Measurements from ENCODE around the gene ARHGAP23. TPM values are rescaled to one million over a fixed set of nuclear protein-coding genes. Genes with fewer than 3 reads are reported as not detected.

Gene ARHGAP23
- total RNA-seq, 4 donors from 2014 or later: 13.0 to 40.8 (median 24.6) TPM

- WGBS, 2 donors: 75 to 100% methylated on average over 3 to 4 of the region's 6 CpGs
- H3K27ac ChIP-seq: no peak overlapping the region
- H3K4me1 ChIP-seq: peaks cover 0 to 16% of the 10 kb centered on the region in 2 donors
Observed at GRCh38 chr17:38458521-38458920, 30.3 kb downstream of the ARHGAP23 start.

GRCh38 chr17:38459567-38459966 lies 31.3 kb downstream of the ARHGAP23 start:
- WGBS, 2 donors: 77 to 93% methylated on average over 4 to 5 of the region's 6 CpGs
- DNase-seq: no peak
- Histone ChIP-seq H3K9me3 (no peaks in the 10 kb centered on the region), H3K27me3 (no peaks in the 10 kb centered on the region), H3K27ac (no peak overlapping the region), H3K4me3 (replicated peaks in 1 of 3) (no peak overlapping the region), H3K36me3 (no peaks in the 10 kb centered on the region), H3K4me1 (peaks cover 5 to 20% of the 10 kb centered on the region in 2 donors)
- intact Hi-C loops (cut with DNase I): no loop called here
- TF ChIP-seq POLR2A (IDR thresholded peaks at IDR 0.05) (no peak), CTCF (IDR thresholded peaks at IDR 0.05) (no peak)

More at GRCh38 chr17:38458521-38458920, 30.3 kb downstream of the ARHGAP23 start:
- Histone ChIP-seq H3K9me3 (no peaks in the 10 kb centered on the region), H3K27me3 (no peaks in the 10 kb centered on the region), H3K36me3 (no peaks in the 10 kb centered on the region), H3K4me3 (replicated peaks in 1 of 3) (no peak overlapping the region)
- intact Hi-C loops (cut with DNase I): no loop called here
- TF ChIP-seq CTCF (IDR thresholded peaks at IDR 0.05) (no peak), POLR2A (IDR thresholded peaks at IDR 0.05) (no peak)
- no peak for DNase-seq

GRCh38 chr17:38460082-38460715 lies 31.9 kb downstream of the ARHGAP23 start:
- WGBS, 2 donors: 79 to 84% methylated on average over 10 to 12 of the region's 12 CpGs
- TF ChIP-seq POLR2A (IDR thresholded peaks at IDR 0.05) (no peak), CTCF (IDR thresholded peaks at IDR 0.05) (no peak)

GRCh38 chr17:38460716-38461630 lies 32.7 kb downstream of the ARHGAP23 start:
- H3K27ac ChIP-seq: no peak overlapping the region
- no peak overlapping the region for H3K4me3 ChIP-seq (replicated peaks in 1 of 3)
- no peaks in the 10 kb centered on the region for H3K36me3 ChIP-seq
- H3K9me3 ChIP-seq: no peaks in the 10 kb centered on the region
- no peak for DNase-seq
- H3K27me3 ChIP-seq: no peaks in the 10 kb centered on the region
- peaks cover 10 to 25% of the 10 kb centered on the region in 2 donors for H3K4me1 ChIP-seq
- TF ChIP-seq POLR2A (IDR thresholded peaks at IDR 0.05): no peak
- no peak for TF ChIP-seq CTCF (IDR thresholded peaks at IDR 0.05)
- 88 to 92% methylated on average over 15 to 18 of the region's 19 CpGs for WGBS, 2 donors
- intact Hi-C loops (cut with DNase I): no loop called here

More at GRCh38 chr17:38460082-38460715, 31.9 kb downstream of the ARHGAP23 start:
- intact Hi-C loops (cut with DNase I): no loop called here
- Histone ChIP-seq H3K36me3 (no peaks in the 10 kb centered on the region), H3K27me3 (no peaks in the 10 kb centered on the region), H3K27ac (no peak overlapping the region), H3K4me1 (peaks cover 10 to 23% of the 10 kb centered on the region in 2 donors), H3K4me3 (replicated peaks in 1 of 3) (no peak overlapping the region), H3K9me3 (no peaks in the 10 kb centered on the region)
- no peak for DNase-seq

- intact Hi-C loops (cut with DNase I): no loop called here
- Histone ChIP-seq H3K27ac (no peak overlapping the region), H3K36me3 (peaks cover 3 to 5% of the 10 kb centered on the region in 2 donors), H3K4me1 (peaks cover 10 to 31% of the 10 kb centered on the region in 2 donors), H3K27me3 (no peaks in the 10 kb centered on the region), H3K9me3 (no peaks in the 10 kb centered on the region), H3K4me3 (replicated peaks in 1 of 3) (no peak overlapping the region)
- 91% methylated on average over 6 to 7 of the region's 7 CpGs for WGBS, 2 donors
- DNase-seq: no peak
- TF ChIP-seq POLR2A (IDR thresholded peaks at IDR 0.05) (no peak), CTCF (IDR thresholded peaks at IDR 0.05) (no peak)
Observed at GRCh38 chr17:38461683-38462082, 33.4 kb downstream of the ARHGAP23 start.

Measured in thyroid gland (tissue), 4 donors.